H9 (cell line): Measurements from ENCODE around the gene ACTN3. TPM values are rescaled to one million over a fixed set of nuclear protein-coding genes. Genes with fewer than 3 reads are reported as not detected.

ENCODE experiments used
- DNase-seq: peaks from one replicate; pipeline ENCODE4 v3.0.0-alpha.2; 2017
- H2AFZ ChIP-seq: one replicate; pipeline ENCODE4 v1.6.1; 2013; ENCODE audit warnings: mild to moderate bottlenecking, low read length, control low read depth, moderate library complexity
- H2AK5ac ChIP-seq: 2 replicates; pipeline ENCODE4 v1.6.1; 2013; ENCODE audit warnings: low read length, control low read depth, mixed read lengths; ENCODE audit not compliant: insufficient read length
- H2BK120ac ChIP-seq: one replicate; pipeline ENCODE4 v1.6.1; 2013; ENCODE audit warnings: low read depth, mild to moderate bottlenecking, low read length, control low read depth, inconsistent platforms; ENCODE audit not compliant: poor library complexity, severe bottlenecking
- H2BK12ac ChIP-seq: 2 replicates; pipeline ENCODE4 v1.6.1; 2013; ENCODE audit warnings: low read length, control low read depth, mixed read lengths, low read depth; ENCODE audit not compliant: insufficient read length
- H2BK15ac ChIP-seq: 2 replicates; pipeline ENCODE4 v1.6.1; 2013; ENCODE audit warnings: low read depth, low read length, control low read depth
- H2BK20ac ChIP-seq: one replicate; pipeline ENCODE4 v1.6.1; 2013; ENCODE audit warnings: low read depth, mild to moderate bottlenecking, low read length, control low read depth, inconsistent platforms; ENCODE audit not compliant: poor library complexity, severe bottlenecking
- H2BK5ac ChIP-seq: 2 replicates; pipeline ENCODE4 v1.6.1; 2013; ENCODE audit warnings: low read length, control low read depth, mixed read lengths; ENCODE audit not compliant: insufficient read length
- H3K14ac ChIP-seq: 2 replicates; pipeline ENCODE4 v1.6.1; 2013; ENCODE audit warnings: low read length, control low read depth; ENCODE audit not compliant: insufficient read depth
- H3K18ac ChIP-seq: 2 replicates; pipeline ENCODE4 v1.6.1; 2013; ENCODE audit warnings: low read depth, mild to moderate bottlenecking, mixed read lengths, low read length, control low read depth; ENCODE audit not compliant: insufficient read length
- H3K23ac ChIP-seq: 2 replicates; pipeline ENCODE4 v1.6.1; 2013; ENCODE audit warnings: low read length, control low read depth, mixed read lengths, low read depth; ENCODE audit not compliant: insufficient read length
- H3K23me2 ChIP-seq: 2 replicates; pipeline ENCODE4 v1.6.1; 2013; ENCODE audit warnings: low read depth, mild to moderate bottlenecking, mixed read lengths, low read length, control low read depth; ENCODE audit not compliant: insufficient read length, poor library complexity, severe bottlenecking
- H3K27ac ChIP-seq: 2 replicates; pipeline ENCODE4 v1.5.1; 2013; ENCODE audit warnings: low read length, control low read depth, mixed read lengths, low read depth; ENCODE audit not compliant: insufficient read length
- H3K27me3 ChIP-seq: 2 replicates; pipeline ENCODE4 v1.6.1; 2013; ENCODE audit warnings: low read length, control low read depth, inconsistent platforms; ENCODE audit not compliant: insufficient read depth
- H3K4ac ChIP-seq: 2 replicates; pipeline ENCODE4 v1.6.1; 2013; ENCODE audit warnings: low read depth, mild to moderate bottlenecking, control low read depth, inconsistent platforms, low read length, moderate library complexity
- H3K4me1 ChIP-seq: 2 replicates; pipeline ENCODE4 v1.6.1; 2013; ENCODE audit warnings: low read length, control low read depth, inconsistent platforms; ENCODE audit not compliant: insufficient read depth
- H3K4me2 ChIP-seq: 2 replicates; pipeline ENCODE4 v1.6.1; 2013; ENCODE audit warnings: low read length, control low read depth, mixed read lengths; ENCODE audit not compliant: insufficient read length, insufficient read depth
- H3K56ac ChIP-seq: 2 replicates; pipeline ENCODE4 v1.6.1; 2013; ENCODE audit warnings: low read depth, mild to moderate bottlenecking, mixed read lengths, low read length, control low read depth; ENCODE audit not compliant: insufficient read length
- H3K79me1 ChIP-seq: 2 replicates; pipeline ENCODE4 v1.6.1; 2013; ENCODE audit warnings: low read depth, mild to moderate bottlenecking, moderate library complexity, low read length, control low read depth, inconsistent platforms; ENCODE audit not compliant: insufficient read depth, poor library complexity, severe bottlenecking
- H3K79me2 ChIP-seq: 2 replicates; pipeline ENCODE4 v1.6.1; 2013; ENCODE audit warnings: low read length, control low read depth, inconsistent platforms; ENCODE audit not compliant: insufficient read depth
- H3K9ac ChIP-seq: 2 replicates; pipeline ENCODE4 v1.6.1; 2013; ENCODE audit warnings: low read length, control low read depth, mixed read lengths; ENCODE audit not compliant: insufficient read length; ENCODE audit errors: extremely low read depth
- H3K9me3 ChIP-seq: one replicate; pipeline ENCODE4 v1.6.1; 2013; ENCODE audit warnings: low read depth, low read length, inconsistent platforms; ENCODE audit not compliant: control insufficient read depth
- H3T11ph ChIP-seq: one replicate; pipeline ENCODE4 v1.6.1; 2013; ENCODE audit warnings: mild to moderate bottlenecking, low read length, control low read depth, inconsistent platforms
- H4K20me1 ChIP-seq: one replicate; pipeline ENCODE4 v1.6.1; 2013; ENCODE audit not compliant: control insufficient read depth, insufficient read length, insufficient read depth
- H4K5ac ChIP-seq: 2 replicates; pipeline ENCODE4 v1.6.1; 2013; ENCODE audit warnings: low read depth, mild to moderate bottlenecking, mixed read lengths, low read length, control low read depth; ENCODE audit not compliant: insufficient read length
- H4K8ac ChIP-seq: replicated peaks from 2 replicates; pipeline ENCODE4 v1.6.1; 2013; ENCODE audit warnings: low read length, control low read depth, mixed read lengths, low read depth; ENCODE audit not compliant: insufficient read length
- H4K91ac ChIP-seq: 2 replicates; pipeline ENCODE4 v1.6.1; 2013; ENCODE audit warnings: low read depth, mild to moderate bottlenecking, moderate library complexity, mixed read lengths, low read length, control low read depth; ENCODE audit not compliant: insufficient read length
- H3K27ac Mint-ChIP-seq, 3 experiments: 2 replicates in 2 of 3; 3 replicates in 1 of 3; pipeline ENCODE4 v1.8.0; 2020 to 2021; ENCODE audit warnings: mixed read lengths in 3 of 3, mild to moderate bottlenecking in 1 of 3, moderate library complexity in 1 of 3
- H3K27me3 Mint-ChIP-seq: 2 replicates; pipeline ENCODE4 v1.8.0; 2021; ENCODE audit warnings: low read depth, mild to moderate bottlenecking, moderate library complexity, mixed read lengths
- H3K36me3 Mint-ChIP-seq, 3 experiments: 2 replicates in 2 of 3; 3 replicates in 1 of 3; pipeline ENCODE4 v1.8.0; 2020 to 2021; ENCODE audit warnings: low read depth in 3 of 3, mixed read lengths in 3 of 3; ENCODE audit not compliant: insufficient read depth in 1 of 3
- H3K4me1 Mint-ChIP-seq, 2 experiments: 2 replicates each; pipeline ENCODE4 v1.8.0; 2020; ENCODE audit warnings: mixed read lengths in 2 of 2
- H3K4me3 Mint-ChIP-seq, 2 experiments: 2 replicates in 1 of 2; 3 replicates in 1 of 2; pipeline ENCODE4 v1.8.0; 2020 to 2021; ENCODE audit warnings: mild to moderate bottlenecking in 2 of 2, mixed read lengths in 2 of 2, moderate library complexity in 1 of 2
- H3K9me3 Mint-ChIP-seq, 2 experiments: 2 replicates in 1 of 2; 3 replicates in 1 of 2; pipeline ENCODE4 v1.8.0; 2020; ENCODE audit warnings: mild to moderate bottlenecking in 2 of 2, mixed read lengths in 2 of 2, moderate library complexity in 1 of 2
- WGBS: extraction: QIAGEN DNeasy Blood & Tissue Kit; methylation state at CpG from one replicate; pipeline ENCODE4 v1.1.7; 2013; ENCODE audit warnings: missing lambda C conversion rate, low lambda C conversion rate, mixed read lengths; ENCODE audit not compliant: insufficient read length; ENCODE audit errors: extremely low coverage; 5-methylcytosine and 5-hydroxymethylcytosine counted together
- total RNA-seq: library from RNA; stranded (reverse); gene quantifications from 2 replicates; pipeline ENCODE4 v1.2.1, GENCODE V29; 2021
- TF ChIP-seq, protein P1 (sequence below): fragments of 200-600 bp; sonication (generic); conservative IDR thresholded peaks from 3 replicates; pipeline ENCODE4 v1.8.0; 2021; ENCODE audit warnings: antibody characterized with exemption, mild to moderate bottlenecking

ACTN3 gene
- total RNA-seq, 1 experiment from 2014 or later = 45.7 TPM

DNA sequence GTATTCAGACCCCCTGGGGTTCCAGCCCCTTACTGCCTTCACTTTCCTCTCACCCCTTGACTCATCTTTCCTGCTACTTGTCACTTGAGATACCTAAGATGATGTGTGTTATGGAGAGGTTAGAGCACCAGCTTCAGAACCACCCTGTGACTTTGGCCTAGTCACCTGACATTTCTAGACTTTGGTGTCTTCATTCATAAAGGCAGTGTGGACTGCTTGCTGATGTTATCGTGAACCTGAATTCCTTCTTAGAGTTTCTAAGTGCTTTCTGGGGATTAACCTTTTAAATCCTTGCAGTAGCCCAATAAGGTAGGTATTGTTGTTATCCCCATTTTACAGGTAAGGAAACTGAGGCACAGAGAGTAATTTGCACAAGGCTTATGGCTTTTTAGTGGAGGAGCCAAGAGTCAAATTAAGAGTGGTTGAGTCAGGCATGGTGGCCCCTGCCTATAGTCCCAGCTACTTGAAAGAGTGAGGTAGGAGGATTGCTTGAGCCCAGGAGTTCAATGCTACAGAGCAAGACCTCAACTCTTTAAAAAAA, 41.4 kb upstream of the ACTN3 start:
- no peak overlapping the region for H2BK20ac ChIP-seq
- no peaks in the 10 kb centered on the region for H3K9me3 ChIP-seq
- Mint-ChIP-seq H3K36me3 (peaks cover 0 to 43% (median 14%) of the 10 kb centered on the region in 3 experiments; a peak in 6 of 7 replicates), H3K9me3 (no peaks in the 10 kb centered on the region), H3K27ac (no peak overlapping the region; a peak in 1 of 7 replicates), H3K4me1 (peaks cover 2 to 3% of the 10 kb centered on the region in 2 experiments; a peak in 2 of 4 replicates), H3K4me3 (no peak overlapping the region), H3K27me3 (no peaks in the 10 kb centered on the region)
- H3K56ac ChIP-seq = no peak overlapping the region
- no peaks in the 10 kb centered on the region for H3K79me1 ChIP-seq
- TF ChIP-seq, protein P1, sequence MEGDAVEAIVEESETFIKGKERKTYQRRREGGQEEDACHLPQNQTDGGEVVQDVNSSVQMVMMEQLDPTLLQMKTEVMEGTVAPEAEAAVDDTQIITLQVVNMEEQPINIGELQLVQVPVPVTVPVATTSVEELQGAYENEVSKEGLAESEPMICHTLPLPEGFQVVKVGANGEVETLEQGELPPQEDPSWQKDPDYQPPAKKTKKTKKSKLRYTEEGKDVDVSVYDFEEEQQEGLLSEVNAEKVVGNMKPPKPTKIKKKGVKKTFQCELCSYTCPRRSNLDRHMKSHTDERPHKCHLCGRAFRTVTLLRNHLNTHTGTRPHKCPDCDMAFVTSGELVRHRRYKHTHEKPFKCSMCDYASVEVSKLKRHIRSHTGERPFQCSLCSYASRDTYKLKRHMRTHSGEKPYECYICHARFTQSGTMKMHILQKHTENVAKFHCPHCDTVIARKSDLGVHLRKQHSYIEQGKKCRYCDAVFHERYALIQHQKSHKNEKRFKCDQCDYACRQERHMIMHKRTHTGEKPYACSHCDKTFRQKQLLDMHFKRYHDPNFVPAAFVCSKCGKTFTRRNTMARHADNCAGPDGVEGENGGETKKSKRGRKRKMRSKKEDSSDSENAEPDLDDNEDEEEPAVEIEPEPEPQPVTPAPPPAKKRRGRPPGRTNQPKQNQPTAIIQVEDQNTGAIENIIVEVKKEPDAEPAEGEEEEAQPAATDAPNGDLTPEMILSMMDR = no peak
- H2BK12ac ChIP-seq = no peak overlapping the region
- no peak overlapping the region for H2BK5ac ChIP-seq
- no peak overlapping the region for H2AFZ ChIP-seq
- H4K5ac ChIP-seq = no peak overlapping the region
- H2AK5ac ChIP-seq = no peak overlapping the region
- no peak overlapping the region for H3K23ac ChIP-seq
- H3K79me2 ChIP-seq = no peaks in the 10 kb centered on the region
- no peak overlapping the region for H3T11ph ChIP-seq
- no peak overlapping the region for H3K18ac ChIP-seq
- H3K14ac ChIP-seq = no peak overlapping the region
- H2BK15ac ChIP-seq = no peak overlapping the region
- H4K91ac ChIP-seq = no peak overlapping the region
- H4K8ac ChIP-seq = no peak overlapping the region
- H3K23me2 ChIP-seq = no peaks in the 10 kb centered on the region
- H3K4me1 ChIP-seq = no peaks in the 10 kb centered on the region
- no peak overlapping the region for H2BK120ac ChIP-seq
- WGBS = no CpG with 5 or more reads among the region's 1 CpG
- H3K27me3 ChIP-seq = no peaks in the 10 kb centered on the region
- H3K27ac ChIP-seq = no peak overlapping the region
- H4K20me1 ChIP-seq = no peaks in the 10 kb centered on the region
- DNase-seq = no peak
- H3K4ac ChIP-seq = no peak overlapping the region
- no peak overlapping the region for H3K4me2 ChIP-seq
- H3K9ac ChIP-seq = no peak overlapping the region
